Loucy (cell line): Measurements from ENCODE around the gene ENTPD1.

Experiments
- H2AFZ ChIP-seq: fragments of 200-600 bp; sonication (generic); 2 replicates; pipeline ENCODE4 v1.6.0; 2016; ENCODE audit warnings: antibody characterized with exemption, mild to moderate bottlenecking, low read length, moderate library complexity
- H3F3A ChIP-seq: fragments of 200-600 bp; 2 replicates; pipeline ENCODE4 v1.6.0; 2016; ENCODE audit warnings: antibody characterized with exemption, low read depth, mild to moderate bottlenecking
- H3K27me3 ChIP-seq: fragments of 200-600 bp; sonication (generic); 2 replicates; pipeline ENCODE4 v1.6.1; 2014; ENCODE audit warnings: low read length, mild to moderate bottlenecking; ENCODE audit not compliant: insufficient read depth, poor library complexity, severe bottlenecking
- H3K36me3 ChIP-seq: fragments of 200-600 bp; sonication (generic); 2 replicates; pipeline ENCODE4 v1.6.1; 2016; ENCODE audit warnings: low read length; ENCODE audit not compliant: insufficient read depth
- H3K4me1 ChIP-seq: fragments of 200-600 bp; sonication (generic); 2 replicates; pipeline ENCODE4 v1.5.1; 2014; ENCODE audit warnings: low read length, mild to moderate bottlenecking; ENCODE audit not compliant: insufficient read depth, poor library complexity, severe bottlenecking
- H3K4me2 ChIP-seq: fragments of 200-600 bp; sonication (generic); 2 replicates; pipeline ENCODE4 v1.6.0; 2014; ENCODE audit warnings: antibody characterized with exemption, low read length, low read depth, mild to moderate bottlenecking; ENCODE audit not compliant: poor library complexity, severe bottlenecking
- H3K4me3 ChIP-seq: fragments of 200-600 bp; sonication (generic); 2 replicates; pipeline ENCODE4 v1.5.1; 2014; ENCODE audit warnings: low read length, mild to moderate bottlenecking, mixed read lengths; ENCODE audit not compliant: poor library complexity, severe bottlenecking
- H3K79me2 ChIP-seq: fragments of 200-600 bp; sonication (generic); 2 replicates; pipeline ENCODE4 v1.6.1; 2014; ENCODE audit warnings: low read length; ENCODE audit not compliant: insufficient read depth
- H3K9ac ChIP-seq: fragments of 200-600 bp; sonication (generic); 2 replicates; pipeline ENCODE4 v1.6.0; 2014; ENCODE audit warnings: mild to moderate bottlenecking, low read depth, low read length, moderate library complexity; ENCODE audit not compliant: poor library complexity, severe bottlenecking
- H3K9me2 ChIP-seq: fragments of 200-600 bp; sonication (generic); replicated peaks from 2 replicates; pipeline ENCODE4 v1.6.1; 2016; ENCODE audit warnings: low read depth, low read length, mixed read lengths
- H3K9me3 ChIP-seq: fragments of 200-600 bp; sonication (generic); 2 replicates; pipeline ENCODE4 v1.6.1; 2014; ENCODE audit warnings: mild to moderate bottlenecking, antibody characterized with exemption, low read length, low read depth; ENCODE audit not compliant: insufficient read depth
- H4K20me1 ChIP-seq: fragments of 200-600 bp; sonication (generic); 2 replicates; pipeline ENCODE4 v1.6.0; 2014; ENCODE audit warnings: antibody characterized with exemption, low read length, mild to moderate bottlenecking; ENCODE audit not compliant: insufficient read depth, poor library complexity, severe bottlenecking
- EZH2phosphoT487 ChIP-seq: fragments of 200-600 bp; IDR thresholded peaks from 2 replicates; pipeline ENCODE4 v1.6.1; 2018; ENCODE audit warnings: antibody characterized with exemption, mild to moderate bottlenecking, moderate library complexity, borderline replicate concordance
- TF ChIP-seq, protein P1 (sequence below): fragments of 200-600 bp; sonication (generic); conservative IDR thresholded peaks from 2 replicates; pipeline ENCODE4 v1.5.1; 2014; ENCODE audit warnings: mild to moderate bottlenecking, antibody characterized with exemption, low read length

ENTPD1 gene

GRCh38 chr10:95820363-95820762, 64.4 kb downstream of the ENTPD1 start:
- Histone ChIP-seq H3F3A (no peaks in the 10 kb centered on the region), H3K9ac (no peak overlapping the region), H3K4me1 (no peaks in the 10 kb centered on the region), H3K79me2 (no peaks in the 10 kb centered on the region), H3K4me2 (no peak overlapping the region), H3K27me3 (no peaks in the 10 kb centered on the region), H3K36me3 (no peaks in the 10 kb centered on the region), H2AFZ (no peak overlapping the region), H3K4me3 (no peak overlapping the region), H3K9me2 (no peaks in the 10 kb centered on the region), H4K20me1 (no peaks in the 10 kb centered on the region), H3K9me3 (no peaks in the 10 kb centered on the region)
- TF ChIP-seq, protein P1, sequence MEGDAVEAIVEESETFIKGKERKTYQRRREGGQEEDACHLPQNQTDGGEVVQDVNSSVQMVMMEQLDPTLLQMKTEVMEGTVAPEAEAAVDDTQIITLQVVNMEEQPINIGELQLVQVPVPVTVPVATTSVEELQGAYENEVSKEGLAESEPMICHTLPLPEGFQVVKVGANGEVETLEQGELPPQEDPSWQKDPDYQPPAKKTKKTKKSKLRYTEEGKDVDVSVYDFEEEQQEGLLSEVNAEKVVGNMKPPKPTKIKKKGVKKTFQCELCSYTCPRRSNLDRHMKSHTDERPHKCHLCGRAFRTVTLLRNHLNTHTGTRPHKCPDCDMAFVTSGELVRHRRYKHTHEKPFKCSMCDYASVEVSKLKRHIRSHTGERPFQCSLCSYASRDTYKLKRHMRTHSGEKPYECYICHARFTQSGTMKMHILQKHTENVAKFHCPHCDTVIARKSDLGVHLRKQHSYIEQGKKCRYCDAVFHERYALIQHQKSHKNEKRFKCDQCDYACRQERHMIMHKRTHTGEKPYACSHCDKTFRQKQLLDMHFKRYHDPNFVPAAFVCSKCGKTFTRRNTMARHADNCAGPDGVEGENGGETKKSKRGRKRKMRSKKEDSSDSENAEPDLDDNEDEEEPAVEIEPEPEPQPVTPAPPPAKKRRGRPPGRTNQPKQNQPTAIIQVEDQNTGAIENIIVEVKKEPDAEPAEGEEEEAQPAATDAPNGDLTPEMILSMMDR, result no peak
- no peak for TF ChIP-seq EZH2phosphoT487

DNA sequence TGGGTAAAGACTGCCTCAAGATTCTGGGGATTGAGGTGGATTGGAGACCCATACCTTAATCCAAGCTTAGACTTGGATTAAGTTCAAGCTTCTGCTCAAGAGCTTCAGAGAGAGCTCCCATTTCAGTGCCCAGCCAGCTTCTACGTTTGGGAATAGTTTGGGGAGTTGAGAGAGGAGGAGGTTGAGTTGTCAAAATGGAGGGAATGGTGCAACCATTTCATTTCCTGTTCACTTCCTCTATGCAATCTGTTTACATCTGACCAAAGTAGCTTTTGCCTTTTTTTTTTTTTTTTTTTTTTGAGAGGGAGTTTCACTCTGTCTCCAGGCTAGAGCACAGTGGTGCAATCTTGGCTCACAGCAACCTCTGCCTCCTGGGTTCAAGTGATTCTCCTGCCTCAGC, 65.8 kb downstream of the ENTPD1 start:
- Histone ChIP-seq H3K9me3 (no peaks in the 10 kb centered on the region), H4K20me1 (no peaks in the 10 kb centered on the region), H3K79me2 (no peaks in the 10 kb centered on the region), H3K27me3 (no peaks in the 10 kb centered on the region), H3K9ac (no peak overlapping the region), H3K4me1 (no peaks in the 10 kb centered on the region), H3K4me3 (no peak overlapping the region), H3K9me2 (no peaks in the 10 kb centered on the region), H2AFZ (no peak overlapping the region; the same call in 1 of the 2 replicates), H3F3A (no peaks in the 10 kb centered on the region), H3K4me2 (no peak overlapping the region), H3K36me3 (no peaks in the 10 kb centered on the region)
- no peak for TF ChIP-seq EZH2phosphoT487
- TF ChIP-seq, protein P1, result no peak

- no peak overlapping the region for H3K9ac ChIP-seq
- H2AFZ ChIP-seq, result no peak overlapping the region
- H4K20me1 ChIP-seq, result no peaks in the 10 kb centered on the region
- no peaks in the 10 kb centered on the region for H3F3A ChIP-seq
- H3K4me3 ChIP-seq, result no peak overlapping the region
- H3K79me2 ChIP-seq, result no peaks in the 10 kb centered on the region
- H3K9me2 ChIP-seq, result no peaks in the 10 kb centered on the region
- no peak for TF ChIP-seq EZH2phosphoT487
- TF ChIP-seq, protein P1, result no peak
- H3K4me2 ChIP-seq, result no peak overlapping the region
- H3K4me1 ChIP-seq, result no peaks in the 10 kb centered on the region
- H3K27me3 ChIP-seq, result no peaks in the 10 kb centered on the region
- H3K9me3 ChIP-seq, result no peaks in the 10 kb centered on the region
- H3K36me3 ChIP-seq, result no peaks in the 10 kb centered on the region
Measured at GRCh38 chr10:95830044-95830443, 74.1 kb downstream of the ENTPD1 start.
